NOMO-1 treated with DMSO at 0.1 percent for 48 hours (cell line): ENCODE results near the gene FOXO3.
"Not testable (repeated sequence)": the region's sequence is repeated elsewhere in the genome, so short reads cannot be mapped to it uniquely, and the experiment has no call there.

Experiments
- DNase-seq: peaks from one replicate; lab custom pipeline; 2025; ENCODE audit not compliant: unreplicated experiment; lab: John Stamatoyannopoulos, UW

FOXO3 gene

GRCh38 chr6:108555399-108556052, 5.2 kb upstream of the FOXO3 start:
- no peak for DNase-seq

- peak; percentile 22 for DNase-seq
Observed at GRCh38 chr6:108556250-108556649, 4.5 kb upstream of the FOXO3 start.

GRCh38 chr6:108556866-108557493, 3.7 kb upstream of the FOXO3 start:
- no peak for DNase-seq

GRCh38 chr6:108557494-108558371, 3.0 kb upstream of the FOXO3 start:
- DNase-seq = peak; percentile 54

GRCh38 chr6:108558372-108559096, 2.2 kb upstream of the FOXO3 start:
- peak; percentile 96 for DNase-seq

- peak; percentile 89 for DNase-seq
Observed at GRCh38 chr6:108559097-108559883, 1.4 kb upstream of the FOXO3 start.

- DNase-seq = no peak
Observed at GRCh38 chr6:108559884-108560462, 744 bp upstream of the FOXO3 start.

- not testable (repeated sequence) for DNase-seq
Observed at GRCh38 chr6:108561309-108561647, 561 bp downstream of the FOXO3 start.

GRCh38 chr6:108561742-108562502, 1.2 kb downstream of the FOXO3 start:
- DNase-seq = no peak

GRCh38 chr6:108562503-108562993, 1.8 kb downstream of the FOXO3 start:
- DNase-seq = peak; percentile 58

GRCh38 chr6:108563292-108563691, 2.6 kb downstream of the FOXO3 start:
- no peak for DNase-seq

GRCh38 chr6:108564178-108564577, 3.5 kb downstream of the FOXO3 start:
- DNase-seq = no peak

GRCh38 chr6:108565091-108565766, 4.5 kb downstream of the FOXO3 start:
- DNase-seq = peak; percentile 79

- peak; percentile 98 for DNase-seq
Observed at GRCh38 chr6:108565893-108566292, 5.2 kb downstream of the FOXO3 start.

GRCh38 chr6:108566406-108566805, 5.7 kb downstream of the FOXO3 start:
- no peak for DNase-seq

- DNase-seq = no peak
Observed at GRCh38 chr6:108568101-108568500, 7.4 kb downstream of the FOXO3 start.

GRCh38 chr6:108568551-108569305, 8.0 kb downstream of the FOXO3 start:
- DNase-seq = no peak

GRCh38 chr6:108570517-108570916, 9.8 kb downstream of the FOXO3 start:
- peak; percentile 23 for DNase-seq
